ENCODE data around the gene TRIM36. TPM values are rescaled to one million over a fixed set of nuclear protein-coding genes. Genes with fewer than 3 reads are reported as not detected.

Gene TRIM36
- total and polyA plus RNA-seq, 7 experiments from 2014 or later, result 0.12 to 2.6 (median 0.32) TPM; not detected in 3

Other genes with a start within 250 kb of the TRIM36 start
- gene PGGT1B, start 93.0 kb upstream of the TRIM36 start, total RNA-seq, result 10 to 100 TPM; 34.5 to 49.1 (median 41.5) TPM
- 10 to 100 TPM; 10.3 to 15.7 TPM for gene PGGT1B, start 93.0 kb upstream of the TRIM36 start, polyA plus RNA-seq
- 1 to 10 TPM in 4 of 5 experiments, under 1 TPM in 1; 0.51 to 8.5 (median 3.9) TPM for gene CCDC112, start 126.7 kb upstream of the TRIM36 start, total RNA-seq
- gene CCDC112, start 126.7 kb upstream of the TRIM36 start, polyA plus RNA-seq, result 1 to 10 TPM; 2.7 to 3.6 TPM